ENCODE measurements around the gene RANBP3. TPM values are rescaled to one million over a fixed set of nuclear protein-coding genes. Genes with fewer than 3 reads are reported as not detected.
A peak's percentile ranks its signal among the peaks of the same experiment; 100 is the strongest.

RANBP3 gene
- total RNA-seq, 1 experiment from 2014 or later = 55.2 TPM

GRCh38 chr19:5956323-5956722 lies 21.6 kb downstream of the RANBP3 start:
- in situ Hi-C loops (cut with HindIII; ENCODE audit: low sequenced_read_pairs) = no loop called here
- DNase-seq (ENCODE audit: low spot score) = no peak

- in situ Hi-C loops (cut with HindIII; ENCODE audit: low sequenced_read_pairs) = no loop called here
- no peak for DNase-seq (ENCODE audit: low spot score)
Measured at GRCh38 chr19:5955636-5955935, 22.4 kb downstream of the RANBP3 start.

DNA sequence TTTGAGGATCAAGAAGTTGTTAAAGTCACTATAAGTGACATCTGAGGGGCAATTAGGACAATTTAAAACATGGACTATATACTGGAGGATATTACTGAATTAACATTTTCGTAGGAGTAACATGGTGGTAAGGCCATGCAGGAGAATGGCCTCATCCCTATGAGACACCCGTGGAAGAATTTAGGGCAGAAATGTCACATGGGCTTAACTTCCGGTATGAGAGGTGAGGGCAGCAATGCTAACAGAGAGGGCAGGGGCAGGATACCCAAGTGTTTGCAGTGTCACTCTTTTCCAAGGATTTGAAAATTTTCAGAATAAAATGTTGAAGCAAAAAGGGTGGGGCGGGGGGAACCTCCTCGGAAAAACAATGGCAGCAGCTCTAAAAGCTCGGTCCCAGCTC lies 23.6 kb downstream of the RANBP3 start:
- DNase-seq (ENCODE audit: low spot score) = no peak
- in situ Hi-C loops (cut with HindIII; ENCODE audit: low sequenced_read_pairs) = no loop called here

DNA sequence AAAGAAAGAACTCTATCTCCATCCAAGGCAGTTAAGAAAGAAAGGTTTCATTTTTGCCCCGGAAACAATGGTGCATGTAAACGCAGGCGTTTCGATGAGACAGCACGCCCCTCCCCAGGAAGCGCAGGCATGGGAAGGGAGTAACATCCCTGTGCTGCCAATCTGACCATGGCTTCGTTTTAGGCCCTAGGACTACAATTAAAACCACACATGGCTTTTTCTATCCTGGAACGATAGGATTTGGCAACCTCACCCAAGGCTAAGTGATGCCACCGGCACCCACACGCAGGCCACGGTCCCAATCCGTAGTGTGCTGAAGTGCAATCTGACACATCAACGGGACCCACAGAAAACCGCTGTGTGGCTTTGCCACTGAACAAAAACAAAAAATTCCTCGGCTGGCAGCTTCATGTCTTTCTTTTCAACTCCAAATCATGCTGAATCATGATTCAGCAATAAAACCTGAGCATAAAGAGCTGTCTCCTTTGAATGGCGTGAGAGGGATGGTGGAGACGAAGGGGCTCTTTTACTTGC lies 24.2 kb downstream of the RANBP3 start:
- in situ Hi-C loops (cut with HindIII; ENCODE audit: low sequenced_read_pairs) = no loop called here
- no peak for DNase-seq (ENCODE audit: low spot score)

DNA sequence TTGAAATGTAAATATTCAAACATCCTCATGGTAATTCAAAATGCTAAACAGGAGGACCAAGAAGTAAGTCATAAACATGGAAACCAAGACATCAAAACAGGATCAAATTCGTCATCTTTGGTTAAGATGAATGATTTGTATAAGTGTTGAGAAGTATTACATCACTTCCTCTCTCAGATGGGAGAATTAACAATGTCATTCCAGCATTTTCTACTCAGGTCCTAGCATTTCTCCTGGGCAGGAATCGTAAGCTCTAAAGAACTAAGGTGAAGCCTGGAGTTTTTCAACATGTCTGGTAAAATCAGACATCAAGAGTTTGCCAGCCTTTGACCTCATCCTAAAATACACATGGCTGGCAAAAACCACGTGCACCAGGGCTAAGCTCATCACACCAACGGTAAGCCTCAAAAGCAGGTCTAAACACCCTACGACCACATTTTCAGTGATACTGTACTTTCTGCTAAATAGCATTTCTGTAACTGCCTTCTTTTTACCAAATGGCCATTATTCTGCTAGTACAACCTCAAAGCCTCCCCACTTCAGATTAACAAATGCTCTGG lies 24.8 kb downstream of the RANBP3 start:
- no peak for DNase-seq (ENCODE audit: low spot score)
- in situ Hi-C loops (cut with HindIII; ENCODE audit: low sequenced_read_pairs) = no loop called here

DNA sequence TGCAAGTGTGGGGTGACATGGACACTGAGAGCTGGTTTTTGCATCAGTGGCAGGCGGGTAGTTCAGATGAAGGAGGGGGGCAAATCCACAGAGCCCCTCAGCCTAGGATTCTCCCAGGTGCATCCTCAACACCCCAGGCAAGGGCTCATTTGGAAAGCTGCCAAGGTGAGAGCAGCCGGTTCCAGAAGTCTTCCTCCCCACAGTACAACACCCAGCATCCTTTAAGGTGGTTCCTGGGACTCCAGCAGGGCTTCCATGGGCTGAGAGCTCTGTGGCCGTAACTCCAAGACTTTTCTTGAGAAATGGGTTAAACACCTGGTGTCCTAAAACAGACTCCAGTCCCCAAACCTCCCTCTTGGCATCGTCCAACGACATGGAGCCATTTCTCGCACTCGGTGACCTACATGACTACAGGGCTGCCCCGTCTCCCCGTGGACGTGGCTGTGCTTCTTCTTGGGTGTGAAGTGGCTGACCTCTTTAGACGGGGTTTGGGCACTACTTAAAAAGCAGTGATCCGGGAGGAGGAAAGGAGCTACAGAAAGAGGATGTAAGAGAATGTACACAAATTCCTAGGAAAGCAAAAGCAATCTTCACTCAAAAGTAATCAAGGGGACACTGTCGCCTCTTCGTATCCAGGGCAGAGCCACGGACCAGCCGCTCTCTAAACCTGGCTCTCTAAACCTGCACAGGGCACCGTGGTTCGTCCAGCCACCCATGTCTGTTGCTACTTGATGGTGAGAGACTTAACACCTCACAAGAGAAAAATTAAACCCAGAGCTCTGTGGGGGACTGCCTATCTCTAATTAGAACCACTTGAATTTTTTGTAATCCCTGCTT lies 25.5 kb downstream of the RANBP3 start:
- in situ Hi-C loops (cut with HindIII; ENCODE audit: low sequenced_read_pairs) = no loop called here
- DNase-seq (ENCODE audit: low spot score) = peak; percentile 43

DNA sequence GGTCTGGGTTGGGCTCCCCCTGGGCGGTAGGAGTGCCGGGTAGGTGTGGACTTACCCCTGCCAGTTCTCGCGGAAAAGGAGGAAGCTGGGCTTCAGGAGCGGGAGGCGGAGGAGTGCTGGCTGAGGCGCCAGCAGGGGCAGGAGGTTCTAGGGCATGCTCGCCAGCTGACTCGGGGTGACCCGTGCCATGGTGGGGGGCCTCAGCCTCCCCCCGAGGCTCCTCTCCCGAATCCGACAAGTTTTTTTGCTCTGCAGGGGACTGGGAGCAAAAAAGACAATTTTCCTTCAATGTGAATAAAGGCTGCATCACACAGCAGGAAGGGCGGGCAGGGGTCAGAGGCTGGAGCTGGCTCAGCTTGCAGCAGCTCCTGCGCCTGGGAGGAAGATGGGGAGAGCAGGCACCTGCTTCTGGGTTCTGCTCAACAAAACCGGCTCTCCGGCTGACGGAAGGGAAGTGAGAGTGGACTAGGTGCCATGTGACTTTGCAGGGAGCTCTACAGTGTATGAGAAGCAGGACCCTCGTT lies 26.5 kb downstream of the RANBP3 start:
- in situ Hi-C loops (cut with HindIII; ENCODE audit: low sequenced_read_pairs) = no loop called here
- no peak for DNase-seq (ENCODE audit: low spot score)

DNA sequence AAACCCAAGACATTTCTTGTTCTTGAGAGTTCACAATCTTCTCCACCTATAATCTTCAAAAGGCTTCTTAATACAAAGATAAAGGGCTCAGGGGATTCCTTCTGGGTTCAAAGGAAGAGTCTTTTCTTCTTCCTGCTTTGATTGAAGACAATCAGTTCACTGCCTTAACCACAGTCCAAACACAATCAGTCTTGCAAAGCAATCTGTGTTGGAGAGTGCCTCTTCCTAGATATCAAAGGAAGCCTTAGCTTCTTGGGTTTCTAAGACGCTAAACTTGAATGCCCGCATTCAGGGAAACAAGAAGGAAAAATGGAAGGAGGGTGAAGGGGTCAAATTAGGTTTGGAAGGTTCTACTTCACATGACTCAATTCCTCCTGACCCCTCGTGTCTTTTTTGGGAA lies 27.2 kb downstream of the RANBP3 start:
- in situ Hi-C loops (cut with HindIII; ENCODE audit: low sequenced_read_pairs) = no loop called here
- DNase-seq (ENCODE audit: low spot score) = no peak

DNA sequence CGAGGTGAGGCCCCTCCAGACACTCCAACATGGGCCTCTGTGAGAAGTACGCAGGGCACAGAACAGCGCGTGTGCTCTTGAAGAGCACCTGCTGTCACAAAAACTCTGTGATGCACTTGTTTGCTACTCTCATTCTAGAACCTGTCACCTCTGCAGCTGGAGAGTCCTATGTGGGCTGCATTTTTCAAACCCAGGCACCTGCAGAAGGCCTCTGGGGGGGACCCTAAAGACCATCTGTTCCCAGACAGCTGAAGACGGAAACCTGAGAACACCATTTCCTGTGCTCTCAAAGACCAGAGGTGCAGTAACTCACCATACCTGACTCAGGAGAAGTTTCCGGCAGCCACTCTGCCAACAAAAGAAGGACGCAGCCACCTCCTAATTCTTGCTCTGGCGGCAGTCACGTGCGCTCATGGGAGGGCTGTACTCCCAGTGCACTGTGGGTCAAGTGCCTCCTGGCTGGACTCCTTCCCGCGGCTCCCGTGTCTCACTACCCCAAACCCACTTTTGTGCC lies 28.1 kb downstream of the RANBP3 start:
- in situ Hi-C loops (cut with HindIII; ENCODE audit: low sequenced_read_pairs) = no loop called here
- DNase-seq (ENCODE audit: low spot score) = no peak

DNA sequence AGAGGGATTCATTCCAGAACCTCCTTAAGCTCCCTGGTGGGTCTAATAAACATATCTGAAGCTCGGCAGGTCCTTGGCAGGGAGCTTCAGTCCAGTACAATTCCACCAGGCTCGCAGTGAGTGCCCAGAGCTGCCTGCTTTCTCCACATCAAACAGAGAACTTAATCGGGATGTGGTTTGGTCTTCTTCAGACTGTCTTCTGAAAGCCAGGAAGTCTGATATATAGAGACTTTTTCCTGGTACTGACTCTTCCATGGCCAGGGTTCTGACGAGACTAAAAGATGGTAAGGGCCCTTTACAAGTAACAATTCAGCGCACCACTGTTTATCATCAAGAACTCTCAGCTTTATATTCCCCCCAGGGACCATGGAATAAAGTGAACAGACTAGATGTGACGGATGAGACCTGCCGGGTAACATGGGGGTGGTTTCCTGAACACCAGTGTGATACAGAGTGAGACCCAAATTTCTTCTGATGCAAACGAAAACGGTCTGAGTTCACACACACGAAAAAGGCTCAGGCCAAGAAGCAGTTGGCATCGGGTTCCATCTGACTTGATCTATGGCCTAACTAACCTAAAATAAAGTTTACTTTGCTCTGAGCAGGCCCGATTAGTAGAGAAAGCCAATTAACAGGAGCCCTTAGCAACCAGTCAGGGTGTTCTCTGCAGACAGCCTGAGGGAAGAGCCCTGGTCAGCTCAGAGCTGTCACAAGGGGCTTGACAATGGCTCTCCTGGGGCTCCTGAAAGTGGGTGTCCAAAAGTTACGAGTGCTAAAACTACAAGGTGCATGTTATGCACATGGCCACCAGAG lies 29.0 kb downstream of the RANBP3 start:
- DNase-seq (ENCODE audit: low spot score) = peak; percentile 70
- in situ Hi-C loops (cut with HindIII; ENCODE audit: low sequenced_read_pairs) = no loop called here

DNA sequence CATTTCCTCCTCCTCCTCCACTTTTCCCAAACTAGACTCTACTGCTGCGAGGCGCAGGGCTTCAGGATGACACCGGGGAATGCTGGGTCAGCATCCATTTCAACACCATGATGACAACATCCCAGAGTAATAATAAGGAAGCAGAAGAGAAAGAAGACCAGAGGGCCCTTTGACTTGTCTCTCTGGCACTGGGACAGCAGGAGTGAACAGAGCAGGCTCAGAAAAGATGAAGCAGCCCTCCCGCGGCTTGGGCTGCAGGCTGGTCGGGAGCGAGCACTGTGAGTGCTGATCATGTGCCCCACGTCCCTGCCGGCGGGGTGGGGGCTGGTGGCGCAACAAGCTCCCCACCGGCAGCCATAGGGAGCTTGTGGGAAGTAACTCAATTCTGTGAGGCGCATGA lies 30.5 kb downstream of the RANBP3 start:
- DNase-seq (ENCODE audit: low spot score) = no peak
- in situ Hi-C loops (cut with HindIII; ENCODE audit: low sequenced_read_pairs) = no loop called here

GRCh38 chr19:5943623-5944022 lies 34.3 kb downstream of the RANBP3 start:
- no peak for DNase-seq (ENCODE audit: low spot score)
- in situ Hi-C loops (cut with HindIII; ENCODE audit: low sequenced_read_pairs) = no loop called here

DNA sequence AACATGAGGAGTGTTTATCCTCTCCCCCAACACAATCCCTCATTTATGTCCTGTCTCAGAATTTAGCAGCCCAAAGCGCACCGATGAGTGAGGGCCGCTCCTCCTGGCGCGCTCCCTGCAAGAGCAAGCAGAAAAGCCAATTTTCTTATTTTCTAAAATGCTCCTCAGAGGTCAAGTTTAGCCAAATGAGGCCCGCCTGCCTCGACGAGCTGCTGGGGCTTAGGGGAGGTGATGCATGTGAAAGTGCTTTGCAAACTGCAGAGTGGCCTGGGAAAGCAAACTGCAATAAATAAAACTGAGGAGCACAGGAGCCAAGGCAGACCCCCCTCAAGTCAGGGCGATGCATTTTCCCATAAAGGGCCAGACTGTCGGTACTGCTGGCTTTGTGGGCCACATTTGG lies 34.9 kb downstream of the RANBP3 start:
- in situ Hi-C loops (cut with HindIII; ENCODE audit: low sequenced_read_pairs) = no loop called here
- no peak for DNase-seq (ENCODE audit: low spot score)

- in situ Hi-C loops (cut with HindIII; ENCODE audit: low sequenced_read_pairs) = no loop called here
- no peak for DNase-seq (ENCODE audit: low spot score)
Measured at GRCh38 chr19:5941673-5942072, 36.3 kb downstream of the RANBP3 start.

DNA sequence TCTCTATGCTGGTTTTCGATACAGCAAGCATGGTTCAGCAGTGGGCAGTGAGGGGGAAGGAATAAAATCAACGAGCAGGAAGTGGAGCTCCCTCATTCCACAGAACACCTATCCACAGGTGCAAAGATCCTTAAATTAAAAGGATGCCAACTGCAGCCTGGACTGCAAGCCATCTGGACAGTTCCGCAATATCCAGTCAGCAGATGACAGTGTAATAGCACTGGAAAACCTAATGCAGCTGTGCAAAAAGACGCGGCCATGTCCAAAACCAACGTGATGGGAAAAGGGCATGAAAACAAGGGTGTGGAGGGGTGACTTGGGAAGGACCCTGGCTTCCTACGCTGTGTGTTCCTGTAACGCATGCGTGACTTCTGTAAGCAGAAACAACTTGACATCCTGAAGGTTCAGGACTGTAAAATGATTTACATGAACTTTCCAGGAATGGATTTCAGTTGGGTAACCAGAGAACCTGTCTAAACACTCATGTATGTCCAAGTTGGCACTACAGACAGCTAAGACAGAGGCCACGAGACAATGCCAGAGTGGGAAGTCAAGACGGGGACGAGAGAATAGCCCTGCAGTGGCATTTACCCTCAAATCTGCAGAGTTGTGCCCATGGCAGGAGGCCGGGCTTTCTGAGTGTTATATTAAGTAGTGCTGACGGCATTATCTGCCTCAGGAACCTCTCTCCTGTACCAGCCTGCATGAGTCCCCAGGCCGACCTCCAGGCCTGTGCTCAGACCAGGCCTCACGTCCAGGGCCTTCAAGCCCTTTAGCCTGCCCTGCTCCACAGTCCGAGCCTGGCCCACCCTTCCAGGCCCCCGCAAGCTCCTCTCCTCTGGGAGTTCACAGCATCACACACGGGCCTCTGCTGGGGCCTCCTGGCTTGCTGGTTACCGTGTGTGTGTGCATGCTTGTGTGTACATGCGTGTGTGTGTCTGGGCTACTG lies 37.4 kb downstream of the RANBP3 start:
- DNase-seq (ENCODE audit: low spot score) = no peak
- in situ Hi-C loops (cut with HindIII; ENCODE audit: low sequenced_read_pairs) = no loop called here

- DNase-seq (ENCODE audit: low spot score) = no peak
- in situ Hi-C loops (cut with HindIII; ENCODE audit: low sequenced_read_pairs) = loop anchor here (10.0 kb wide), 1 partner anchor 133 kb away; the partner anchor contains the start of gene NRTN
Measured at GRCh38 chr19:5937550-5937949, 40.4 kb downstream of the RANBP3 start.

GRCh38 chr19:5936292-5936592 lies 41.7 kb downstream of the RANBP3 start:
- in situ Hi-C loops (cut with HindIII; ENCODE audit: low sequenced_read_pairs) = loop anchor here (10.0 kb wide), 1 partner anchor 131 kb away; the partner anchor contains the start of gene NRTN
- DNase-seq (ENCODE audit: low spot score) = no peak

- DNase-seq (ENCODE audit: low spot score) = no peak
- in situ Hi-C loops (cut with HindIII; ENCODE audit: low sequenced_read_pairs) = loop anchor here (10.0 kb wide), 1 partner anchor 131 kb away; the partner anchor contains the start of gene NRTN
Measured at GRCh38 chr19:5935473-5936291, 42.3 kb downstream of the RANBP3 start.
